T-helper 2 cell treated with Interferon-gamma antibody and Interleukin-4, amounts not matched to agents 100 ng/mL and 5 ng/mL, for 36 hours (primary cell): ENCODE data around the gene LRP1B. TPM values are rescaled to one million over a fixed set of nuclear protein-coding genes. Genes with fewer than 3 reads are reported as not detected.
"Not testable (repeated sequence)": the region's sequence is repeated elsewhere in the genome, so short reads cannot be mapped to it uniquely, and the experiment has no call there.

Experiments used
- intact Hi-C: fragments of 100-400 bp; cut with micrococcal nuclease; formaldehyde crosslinking; loops from one replicate; pipeline ENCODE4 v1.15.1; 2023
- total RNA-seq: library from RNA; stranded (reverse); gene quantifications from 2 replicates; pipeline ENCODE4 v1.2.3, GENCODE V29; 2022

Gene LRP1B
- total RNA-seq, 1 donor from 2014 or later = not detected

- intact Hi-C loops = no loop called here
Measured at GRCh38 chr2:140295767-140296166, 1835.0 kb downstream of the LRP1B start.

- intact Hi-C loops = no loop called here
Measured at GRCh38 chr2:140288726-140289125, 1842.1 kb downstream of the LRP1B start.

GRCh38 chr2:140288213-140288612 is 1842.6 kb downstream of the LRP1B start:
- intact Hi-C loops = no loop called here

GRCh38 chr2:140286377-140286776 is 1844.4 kb downstream of the LRP1B start:
- intact Hi-C loops = no loop called here

DNA sequence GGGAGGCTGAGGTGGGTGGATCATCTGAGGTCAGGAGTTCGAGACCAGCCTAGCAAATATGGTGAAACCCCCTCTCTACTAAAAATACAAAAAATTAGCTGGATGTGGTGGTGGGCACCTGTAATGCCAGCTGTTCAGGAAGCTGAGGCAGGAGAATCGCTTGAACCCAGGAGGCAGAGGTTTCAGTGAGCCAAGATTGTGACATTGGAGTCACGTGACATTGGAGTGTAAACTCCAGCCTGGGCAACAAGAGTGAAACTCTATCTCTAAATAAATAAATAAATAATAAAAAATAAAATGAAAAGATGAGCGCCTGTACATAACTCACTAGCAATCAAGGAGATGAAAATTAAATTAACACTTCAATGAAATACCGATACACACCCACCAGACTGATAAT is 1853.5 kb downstream of the LRP1B start:
- intact Hi-C loops = not testable (repeated sequence)

DNA sequence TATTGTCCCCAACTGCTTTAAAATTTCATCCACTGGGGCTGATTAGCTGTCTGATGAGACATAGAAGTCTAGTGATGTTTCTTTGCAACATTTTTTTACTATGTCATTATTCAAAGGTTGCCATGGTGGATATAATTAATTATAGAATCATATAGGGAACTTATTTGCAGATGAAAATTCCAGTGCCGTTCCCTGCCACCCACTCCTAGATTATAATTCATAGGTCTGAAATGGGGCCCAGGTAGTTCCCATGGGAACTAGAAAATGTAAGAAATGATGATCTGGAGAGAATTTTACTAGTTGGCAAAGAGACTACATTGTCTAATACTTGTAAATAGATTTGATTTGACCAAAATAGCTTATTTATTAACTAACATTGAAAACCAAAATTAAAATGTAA is 1854.2 kb downstream of the LRP1B start:
- intact Hi-C loops = no loop called here

DNA sequence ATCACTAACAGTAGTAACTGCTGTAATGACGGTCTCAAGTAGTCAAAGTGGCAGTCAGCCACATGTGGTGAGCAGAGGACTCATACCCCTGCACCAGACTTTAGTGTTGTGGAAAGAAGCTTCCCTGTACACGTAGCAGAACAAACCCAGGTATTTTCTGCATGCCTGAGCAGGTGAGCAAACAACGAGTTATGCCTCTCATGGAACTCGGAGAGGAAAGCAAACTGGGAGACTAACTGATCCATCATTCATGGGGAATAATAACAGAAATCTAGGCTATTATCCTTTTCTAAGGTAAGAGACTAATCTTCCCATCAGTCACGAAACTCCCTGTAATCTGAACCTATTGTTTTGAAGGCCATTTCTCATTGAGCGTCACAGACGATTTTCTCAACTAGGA is 1855.4 kb downstream of the LRP1B start:
- intact Hi-C loops = no loop called here

DNA sequence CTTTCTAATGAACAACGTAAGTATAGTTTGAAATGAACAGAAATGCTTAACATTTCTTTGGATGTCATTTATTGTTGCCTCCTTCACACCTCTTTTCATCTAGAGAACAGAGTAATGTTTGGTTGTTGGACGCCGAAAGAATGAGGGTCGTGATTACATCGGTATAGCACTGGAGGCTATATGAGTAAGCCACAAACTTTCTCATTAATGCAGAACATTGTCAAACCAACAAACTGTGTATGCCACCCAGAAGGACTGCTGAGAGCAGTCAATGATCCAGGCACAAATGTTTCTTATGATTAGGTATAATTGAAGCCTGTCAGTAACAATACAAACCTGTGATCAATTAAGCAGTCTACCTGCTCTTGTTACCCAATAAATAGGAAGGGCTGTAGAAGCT is 1855.9 kb downstream of the LRP1B start:
- intact Hi-C loops = no loop called here

DNA sequence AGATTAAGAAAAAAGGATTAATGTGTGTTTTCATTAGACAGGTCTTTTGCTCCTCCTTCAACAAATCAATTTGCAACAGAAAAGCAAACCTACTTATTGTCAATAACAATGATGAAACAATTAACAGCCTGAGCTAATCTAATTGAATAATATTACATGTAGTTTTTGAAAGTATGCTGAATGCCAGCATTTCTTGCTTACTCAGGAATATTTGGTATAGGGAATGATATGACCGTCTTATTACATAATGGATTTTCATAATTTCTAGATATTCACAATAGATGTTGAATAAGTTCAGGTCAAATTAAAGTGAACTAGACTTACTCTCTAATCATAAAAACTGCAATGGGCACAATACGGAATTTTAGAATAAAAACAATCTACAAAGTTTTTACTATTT is 1856.9 kb downstream of the LRP1B start:
- intact Hi-C loops = no loop called here

GRCh38 chr2:140273408-140273807 is 1857.4 kb downstream of the LRP1B start:
- intact Hi-C loops = no loop called here

DNA sequence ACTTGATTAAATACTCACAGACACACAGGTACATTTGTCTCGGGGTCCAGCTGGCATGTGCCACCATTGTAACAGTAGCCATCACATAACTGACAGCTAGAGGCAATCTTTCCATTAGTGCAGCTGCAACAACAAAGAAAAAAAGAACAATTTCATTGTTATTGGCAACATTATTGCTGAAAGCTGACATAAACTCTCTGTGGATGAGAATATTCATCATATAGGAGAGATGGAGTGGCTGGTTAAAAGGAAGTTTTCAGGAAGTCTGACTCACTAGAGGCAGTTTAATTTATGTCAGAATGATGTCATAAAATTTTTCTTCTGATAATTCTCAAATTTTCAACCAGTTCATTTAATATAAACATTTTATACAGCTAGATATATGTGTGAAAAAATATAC is 1860.6 kb downstream of the LRP1B start:
- intact Hi-C loops = no loop called here

GRCh38 chr2:140269000-140269399 is 1861.8 kb downstream of the LRP1B start:
- intact Hi-C loops = no loop called here

- intact Hi-C loops = no loop called here
Measured at GRCh38 chr2:140262908-140263307, 1867.9 kb downstream of the LRP1B start.

- intact Hi-C loops = no loop called here
Measured at GRCh38 chr2:140257692-140258300, 1873.0 kb downstream of the LRP1B start.

GRCh38 chr2:140256080-140256479 is 1874.7 kb downstream of the LRP1B start:
- intact Hi-C loops = no loop called here

DNA sequence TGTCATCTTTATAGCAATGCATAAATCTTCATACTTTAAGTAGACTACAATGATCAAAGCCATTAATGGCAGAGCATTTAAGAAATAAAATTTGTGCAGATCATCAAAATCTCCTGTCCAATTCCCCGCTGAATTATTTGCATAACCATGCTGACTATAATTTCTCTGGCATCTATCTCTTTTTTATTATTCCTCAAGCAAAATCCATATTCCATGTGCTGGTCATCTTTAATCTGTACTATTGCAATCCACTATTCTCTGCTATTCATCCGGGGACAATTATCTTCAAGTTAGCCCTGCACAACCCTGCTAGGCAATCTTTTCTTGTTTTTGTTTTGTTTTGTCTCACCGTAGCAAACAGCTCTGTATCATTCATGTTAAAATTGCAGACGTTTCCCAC is 1881.0 kb downstream of the LRP1B start:
- intact Hi-C loops = no loop called here

GRCh38 chr2:140248623-140249022 is 1882.2 kb downstream of the LRP1B start:
- intact Hi-C loops = no loop called here

DNA sequence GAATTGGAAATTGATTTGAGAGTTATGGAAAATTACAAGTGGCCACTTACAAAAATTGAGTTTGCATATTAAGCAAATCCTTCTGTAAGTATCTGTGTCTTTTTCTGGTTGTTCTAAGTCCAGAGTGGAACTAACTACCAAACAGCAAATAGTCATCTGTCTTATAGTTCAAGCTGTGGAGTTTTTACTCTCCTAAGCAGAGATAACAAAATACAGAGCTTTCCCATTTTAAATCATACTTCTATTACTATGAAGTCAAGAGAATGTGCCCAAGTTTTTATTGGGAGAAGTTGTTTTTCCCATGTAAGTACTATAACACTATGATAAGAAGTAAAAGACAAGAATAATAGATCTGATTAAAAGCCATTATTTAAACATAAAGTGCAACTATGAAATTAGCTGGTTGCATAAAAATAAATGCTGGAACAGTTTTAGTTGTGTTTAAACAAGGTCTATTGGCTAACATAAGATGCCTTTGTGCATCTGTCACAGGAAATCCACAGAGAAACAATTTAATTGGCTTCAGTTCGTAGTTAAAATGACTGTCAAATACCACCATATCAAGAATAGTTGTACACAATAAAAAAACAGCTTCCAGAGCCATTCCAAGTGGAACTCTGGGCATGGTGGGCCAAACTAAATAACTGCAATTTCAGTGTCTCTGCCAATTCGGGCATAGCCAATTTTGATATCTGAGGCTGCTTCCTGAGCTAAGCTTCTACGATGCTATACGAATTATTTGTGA is 1883.2 kb downstream of the LRP1B start:
- intact Hi-C loops = no loop called here

GRCh38 chr2:140246957-140247356 is 1883.9 kb downstream of the LRP1B start:
- intact Hi-C loops = no loop called here

- intact Hi-C loops = no loop called here
Measured at GRCh38 chr2:140246058-140246457, 1884.8 kb downstream of the LRP1B start.

DNA sequence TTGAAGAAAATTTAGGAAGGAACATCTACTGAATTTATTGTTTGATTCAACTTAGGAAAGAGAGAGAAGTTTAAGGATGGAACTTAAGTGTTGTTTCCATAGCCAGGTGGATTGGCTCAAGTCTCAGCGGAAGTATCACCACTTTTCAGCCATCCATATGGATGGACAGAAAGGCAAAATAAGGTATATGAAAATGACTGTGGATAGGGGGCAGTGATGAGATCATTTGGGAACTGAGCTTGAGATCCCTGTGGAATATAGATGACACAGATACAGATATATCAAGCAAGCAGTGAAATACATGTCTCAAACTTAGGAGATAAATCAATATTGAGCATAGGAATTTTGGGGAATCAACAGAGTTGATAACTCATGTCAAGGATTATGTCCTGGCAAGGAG is 1887.9 kb downstream of the LRP1B start:
- intact Hi-C loops = no loop called here

- intact Hi-C loops = no loop called here
Measured at GRCh38 chr2:140234116-140234515, 1896.7 kb downstream of the LRP1B start.

DNA sequence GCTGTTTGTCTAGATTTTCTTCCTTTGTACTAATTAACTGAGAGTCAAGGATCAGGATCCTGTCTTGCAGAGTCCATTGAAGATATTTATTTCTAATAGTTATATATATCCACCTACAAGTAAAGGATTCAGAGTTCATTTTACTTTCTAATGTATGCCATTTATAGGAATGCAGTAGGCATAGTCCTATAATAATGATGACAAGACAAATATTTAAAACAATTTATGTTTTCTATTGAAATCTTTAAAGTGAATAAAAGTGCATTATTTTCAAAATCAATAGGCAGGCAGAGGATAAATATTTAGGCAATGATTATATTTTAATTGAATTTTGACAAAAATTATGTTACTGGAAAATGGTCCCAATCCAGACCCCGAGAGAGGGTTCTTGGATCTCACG is 1919.9 kb downstream of the LRP1B start:
- intact Hi-C loops = no loop called here
